GM19467 (cell line): ENCODE data around the gene DNAH6.

ENCODE experiments used
- ATAC-seq: cut with Tn5 transposase; IDR thresholded peaks from one replicate; pipeline ENCODE4 v1.9.1; 2021; ENCODE audit warnings: mild to moderate bottlenecking, moderate library complexity; ENCODE audit not compliant: unreplicated experiment

The DNAH6 gene

GRCh38 chr2:84788498-84788897 is 272.2 kb downstream of the DNAH6 start:
- ATAC-seq, result no peak

GRCh38 chr2:84792856-84793522 is 276.7 kb downstream of the DNAH6 start:
- no peak for ATAC-seq

- ATAC-seq, result no peak
Measured at GRCh38 chr2:84793641-84794040, 277.3 kb downstream of the DNAH6 start.

DNA sequence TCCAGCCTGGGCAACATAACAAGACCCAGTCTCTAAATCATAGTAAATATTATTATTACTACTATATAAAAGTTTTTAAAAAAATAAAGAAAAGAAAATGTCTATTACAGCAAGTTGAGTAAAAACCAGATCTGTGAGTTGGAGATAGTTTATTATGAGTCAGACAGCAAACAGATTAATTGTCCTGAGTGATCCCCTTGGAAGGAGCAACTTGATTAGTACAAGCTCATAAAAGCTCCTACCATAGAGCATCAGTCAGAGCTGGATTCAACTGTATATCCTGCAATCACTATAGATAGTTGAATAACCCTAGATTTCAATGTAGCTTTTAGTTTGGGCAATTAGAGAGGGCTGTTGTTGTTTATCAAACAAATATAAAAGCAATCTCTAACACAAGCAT is 280.5 kb downstream of the DNAH6 start:
- ATAC-seq, result no peak

DNA sequence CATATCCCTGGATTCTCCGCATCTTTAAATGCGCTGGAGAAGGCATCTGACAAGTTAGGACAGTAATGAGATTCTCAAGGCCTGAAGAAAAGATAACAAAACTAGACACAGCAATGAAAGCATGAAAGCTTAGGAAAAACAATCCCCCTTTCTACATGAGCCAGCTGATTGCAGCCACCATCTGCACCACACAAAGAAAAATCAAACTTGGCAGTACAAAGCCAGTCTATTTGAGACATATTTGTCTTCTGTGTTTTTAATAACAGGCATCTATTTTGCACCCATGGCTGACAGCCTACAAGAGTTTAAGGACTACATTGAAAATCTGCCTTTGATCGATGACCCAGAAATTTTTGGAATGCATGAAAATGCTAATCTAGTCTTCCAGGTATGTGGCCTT is 281.0 kb downstream of the DNAH6 start:
- no peak for ATAC-seq

- peak; percentile 14 for ATAC-seq
Measured at GRCh38 chr2:84799772-84800171, 283.5 kb downstream of the DNAH6 start.

GRCh38 chr2:84800194-84800805 is 284.0 kb downstream of the DNAH6 start:
- peak; percentile 74 for ATAC-seq

DNA sequence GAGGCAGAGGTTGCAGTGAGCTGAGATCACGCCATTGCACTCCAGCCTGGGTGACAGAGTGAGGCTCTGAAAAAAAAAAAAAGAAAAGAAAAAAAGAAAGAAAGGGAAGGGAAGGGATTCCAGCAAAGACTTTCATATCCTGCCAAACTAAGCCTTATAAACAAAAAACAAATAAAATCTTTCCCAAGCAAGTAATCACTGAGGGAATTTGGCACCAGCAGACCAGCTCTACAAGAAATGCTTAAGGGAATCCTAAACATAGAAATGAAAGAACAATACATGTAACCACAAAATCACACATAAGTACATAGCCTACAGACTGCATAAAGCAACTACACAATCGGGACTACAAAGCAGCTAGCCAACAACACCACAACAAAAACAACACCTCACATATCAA is 285.5 kb downstream of the DNAH6 start:
- no peak for ATAC-seq

DNA sequence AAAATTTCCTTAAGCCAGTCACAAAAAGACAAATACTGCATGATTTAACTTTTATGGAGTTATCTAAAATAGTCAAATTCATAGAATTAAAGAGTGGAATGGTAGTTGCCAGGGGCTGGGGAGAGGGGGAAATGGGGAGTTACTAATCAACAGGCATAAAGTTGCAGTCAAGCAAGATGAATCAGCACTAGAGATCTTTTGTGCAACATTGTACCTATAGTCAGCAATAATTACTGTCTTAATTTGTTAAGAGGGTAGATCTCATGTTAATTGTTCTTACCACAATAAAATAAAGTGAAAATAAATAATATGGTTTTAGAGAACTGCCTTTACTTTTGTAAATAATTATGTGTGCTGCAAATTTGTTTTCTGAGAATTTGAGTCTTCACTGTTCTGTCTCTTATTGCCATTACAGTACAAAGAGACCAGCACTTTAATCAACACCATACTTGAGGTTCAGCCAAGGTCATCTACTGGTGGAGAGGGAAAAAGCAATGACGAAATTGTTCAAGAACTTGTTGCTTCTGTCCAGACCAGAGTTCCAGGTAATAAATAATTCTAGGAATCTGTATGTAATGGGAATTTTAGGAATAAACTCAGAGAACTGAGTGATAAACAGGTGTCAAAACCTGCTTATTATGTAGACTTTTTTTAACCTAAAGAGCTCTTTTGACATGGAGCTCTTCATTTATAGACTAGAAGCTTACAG is 289.1 kb downstream of the DNAH6 start:
- no peak for ATAC-seq

DNA sequence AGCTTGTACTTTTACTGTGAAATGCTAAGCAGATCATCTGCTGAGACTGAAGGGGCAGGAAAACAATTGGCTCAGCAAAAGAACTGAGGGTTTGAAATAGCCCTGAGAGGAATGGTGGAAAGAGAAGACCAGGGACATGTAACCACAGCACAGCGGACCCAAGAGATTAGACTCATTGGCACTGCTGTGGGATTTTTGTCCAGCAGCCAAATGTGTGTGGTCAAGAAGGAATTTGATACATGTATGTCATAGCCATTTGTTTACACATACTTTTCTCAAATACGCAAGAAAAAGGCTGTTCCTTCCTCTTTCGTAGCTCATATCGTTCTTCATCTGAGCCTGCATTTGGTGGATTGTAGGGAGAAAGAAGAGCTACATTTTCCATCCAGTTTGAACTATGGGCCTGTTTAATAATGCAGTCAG is 290.8 kb downstream of the DNAH6 start:
- no peak for ATAC-seq

- ATAC-seq, result no peak
Measured at GRCh38 chr2:84808279-84808678, 292.0 kb downstream of the DNAH6 start.

DNA sequence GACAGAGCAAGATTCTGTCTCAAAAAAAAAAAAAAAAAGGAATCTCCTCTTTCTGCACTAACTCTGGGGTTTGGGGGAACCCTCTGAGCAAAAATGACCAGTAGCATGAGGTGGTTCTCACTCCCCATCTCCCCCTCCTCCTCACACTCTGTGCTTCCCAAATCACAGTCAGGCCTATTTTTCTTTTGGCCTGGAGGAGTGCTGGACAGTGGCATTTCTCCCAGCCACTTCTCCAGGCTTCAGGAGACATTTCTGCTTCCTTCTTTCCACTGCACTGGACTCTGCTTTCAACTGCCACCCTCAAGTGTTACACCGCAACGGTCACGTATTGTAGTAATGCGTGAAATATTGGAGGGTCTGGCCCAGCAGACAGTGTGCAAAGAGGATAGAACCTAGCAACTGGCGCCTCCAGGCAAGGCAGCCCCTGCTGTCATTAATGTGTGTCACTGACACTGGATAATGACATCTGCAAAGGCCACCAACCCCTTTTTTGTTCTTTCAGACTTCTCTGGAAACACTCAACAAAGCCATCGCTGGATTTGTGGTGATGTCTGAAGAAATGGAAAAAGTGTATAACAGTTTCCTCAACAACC is 295.6 kb downstream of the DNAH6 start:
- ATAC-seq, result no peak

DNA sequence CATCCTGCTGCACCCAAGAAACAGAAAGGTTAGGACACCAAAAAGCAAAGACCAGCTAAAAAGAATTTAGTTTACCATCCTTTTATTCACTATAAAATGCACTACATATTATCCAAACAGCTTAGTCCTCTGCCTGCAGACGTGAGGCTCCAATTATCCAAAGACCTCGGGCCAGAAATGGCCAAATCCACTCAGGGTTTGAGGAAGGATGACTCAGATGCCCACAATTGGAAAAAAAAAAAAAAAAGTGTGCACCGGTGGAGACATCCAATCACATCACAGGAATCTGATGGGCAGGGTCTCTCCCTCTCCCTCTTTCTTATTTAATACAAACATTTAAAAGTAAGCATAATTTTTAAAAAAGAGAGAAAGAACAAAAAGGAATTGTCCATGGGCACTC is 298.8 kb downstream of the DNAH6 start:
- ATAC-seq, result no peak

DNA sequence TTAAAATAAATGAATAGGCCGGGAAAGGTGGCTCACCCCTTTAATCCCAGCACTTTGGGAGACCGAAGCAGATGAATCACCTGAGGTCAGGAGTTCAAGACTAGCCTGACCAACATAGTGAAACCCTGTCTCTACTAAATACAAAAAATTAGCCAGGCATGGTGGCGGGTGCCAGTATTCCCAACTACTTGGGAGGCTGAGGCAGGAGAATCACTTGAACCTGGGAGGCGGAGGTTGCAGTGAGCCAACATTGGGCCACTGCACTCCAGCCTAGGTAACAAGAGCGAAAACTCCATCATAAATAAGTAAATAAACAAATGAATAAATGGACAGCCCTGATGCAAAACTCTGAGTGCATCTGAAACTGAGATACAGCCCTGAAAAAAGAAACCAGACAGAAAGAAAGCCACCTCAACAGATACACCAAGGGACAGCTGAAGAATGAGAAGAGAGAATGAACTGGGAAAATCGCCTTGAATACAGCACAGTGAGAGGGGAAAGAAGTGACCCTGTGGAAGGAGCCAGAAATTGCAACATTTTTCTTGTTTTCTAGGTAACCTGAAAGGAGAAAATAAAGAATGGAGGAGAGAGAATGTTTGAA is 300.2 kb downstream of the DNAH6 start:
- peak; percentile 70 for ATAC-seq

DNA sequence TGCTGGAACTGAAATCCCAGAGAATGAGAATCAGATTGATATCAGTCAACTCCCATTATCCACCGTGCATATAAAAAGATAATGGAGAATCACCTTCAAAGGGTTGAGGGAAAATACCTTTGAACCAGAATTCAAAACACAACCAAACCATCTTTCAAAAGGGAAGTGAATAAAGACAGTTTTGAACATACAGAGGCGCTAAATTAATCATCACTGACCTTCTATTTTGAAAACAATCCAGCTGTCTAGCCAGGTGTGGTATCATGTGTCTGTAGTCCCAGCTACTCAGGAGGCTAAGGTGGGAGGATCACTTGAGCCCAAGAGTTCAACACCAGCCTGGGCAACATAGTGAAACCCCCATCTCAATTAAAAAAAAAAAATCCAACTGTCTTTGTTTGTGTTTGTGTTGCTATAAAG is 300.9 kb downstream of the DNAH6 start:
- ATAC-seq, result peak; percentile 83

DNA sequence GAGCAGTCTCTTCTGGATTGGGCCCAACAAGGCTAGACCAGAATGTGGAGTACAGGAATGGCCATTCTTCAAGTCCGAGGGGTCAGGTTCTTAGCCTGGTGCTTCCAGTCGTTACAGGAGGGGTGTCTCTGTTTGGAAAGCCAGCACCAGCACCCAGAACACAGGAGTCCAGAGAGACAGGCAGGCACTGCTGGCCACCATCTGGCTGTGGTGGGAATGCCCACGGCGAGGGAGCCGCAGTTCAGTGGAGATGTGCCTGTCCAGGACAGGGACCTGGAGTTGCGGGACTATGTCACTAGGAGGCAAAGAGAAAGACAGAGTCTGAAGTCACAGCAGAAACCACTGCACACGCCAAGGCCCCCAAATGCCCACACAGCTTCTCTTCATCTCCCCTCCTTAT is 305.5 kb downstream of the DNAH6 start:
- no peak for ATAC-seq

DNA sequence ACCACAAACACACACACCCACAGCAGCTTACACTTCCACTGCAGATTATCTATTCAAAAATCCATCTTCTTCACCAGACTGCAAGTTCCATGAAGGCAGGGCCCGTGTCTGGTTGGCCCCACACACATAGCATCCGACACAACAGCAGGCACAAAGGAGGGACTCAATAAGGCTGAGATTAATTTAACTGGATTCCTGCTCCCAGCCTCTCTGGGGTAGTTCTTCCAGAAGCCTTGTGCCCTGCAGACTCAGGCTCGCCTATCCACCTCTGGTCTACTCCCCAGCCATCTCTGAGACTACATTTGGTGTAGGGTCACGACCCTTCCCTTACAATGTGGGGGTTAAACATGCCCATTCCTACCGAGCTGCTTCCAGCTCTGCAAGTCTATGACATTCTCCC is 306.9 kb downstream of the DNAH6 start:
- no peak for ATAC-seq

DNA sequence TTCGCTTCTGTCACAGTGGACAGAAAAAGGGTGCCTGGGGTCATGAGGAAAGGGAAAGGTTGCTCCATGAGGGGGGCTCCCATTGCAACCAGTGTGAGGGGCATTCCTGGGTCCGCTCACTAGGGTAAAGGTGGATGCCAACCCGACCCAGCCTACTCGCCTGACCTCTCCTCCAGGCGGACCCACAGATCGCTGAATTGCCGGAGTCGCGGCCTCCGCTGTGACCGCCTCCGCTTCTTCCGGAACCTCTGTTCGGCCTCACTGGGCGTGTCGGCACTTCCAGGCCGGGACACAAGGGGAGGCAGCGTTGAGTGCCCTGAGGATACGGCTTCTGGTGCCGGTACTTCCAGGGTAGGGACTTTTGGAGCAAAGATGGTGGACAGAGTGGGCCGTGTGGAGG is 307.5 kb downstream of the DNAH6 start:
- no peak for ATAC-seq

DNA sequence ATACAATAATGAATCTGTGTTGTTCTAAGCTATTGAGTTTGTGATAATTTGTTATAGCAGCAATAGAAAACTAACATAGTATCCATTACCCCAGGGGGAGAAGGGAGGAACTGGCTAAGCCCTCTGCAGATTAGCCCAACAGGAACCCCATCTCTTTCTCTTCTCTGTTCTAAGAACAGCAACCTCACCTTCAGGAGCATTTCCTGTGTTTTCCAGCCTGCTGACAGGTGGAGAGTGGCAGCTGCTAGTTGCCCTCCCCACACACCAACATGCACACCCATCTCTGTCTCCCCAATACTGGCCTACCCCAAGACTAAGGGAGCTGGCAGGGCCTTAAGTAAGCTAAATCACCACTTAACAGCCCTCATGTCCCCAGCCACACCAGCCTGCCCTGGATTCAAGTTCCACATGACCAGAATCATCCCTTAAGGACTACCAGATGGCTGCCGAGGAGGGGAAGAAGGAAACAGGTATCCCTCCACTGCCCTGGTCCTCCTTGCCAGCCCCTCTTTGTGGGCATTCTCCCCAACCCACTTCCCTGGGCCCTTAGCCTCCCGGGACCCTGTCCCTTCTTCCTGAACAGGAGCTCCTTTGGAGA is 311.8 kb downstream of the DNAH6 start:
- no peak for ATAC-seq

DNA sequence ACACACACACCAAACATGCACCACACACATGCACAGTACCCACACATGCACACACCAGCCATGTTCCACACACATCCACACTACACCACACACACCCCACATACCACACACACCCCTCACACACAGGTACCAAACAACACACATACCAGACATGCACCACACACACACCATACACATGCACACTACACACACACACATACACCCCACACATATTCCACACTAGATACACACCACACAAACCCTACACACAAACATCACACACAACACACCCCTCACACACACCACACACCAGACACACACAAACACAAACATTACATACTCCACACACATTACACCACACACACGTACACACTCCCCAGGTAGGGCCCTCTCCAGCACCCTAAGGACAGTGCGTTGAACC is 313.4 kb downstream of the DNAH6 start:
- no peak for ATAC-seq

DNA sequence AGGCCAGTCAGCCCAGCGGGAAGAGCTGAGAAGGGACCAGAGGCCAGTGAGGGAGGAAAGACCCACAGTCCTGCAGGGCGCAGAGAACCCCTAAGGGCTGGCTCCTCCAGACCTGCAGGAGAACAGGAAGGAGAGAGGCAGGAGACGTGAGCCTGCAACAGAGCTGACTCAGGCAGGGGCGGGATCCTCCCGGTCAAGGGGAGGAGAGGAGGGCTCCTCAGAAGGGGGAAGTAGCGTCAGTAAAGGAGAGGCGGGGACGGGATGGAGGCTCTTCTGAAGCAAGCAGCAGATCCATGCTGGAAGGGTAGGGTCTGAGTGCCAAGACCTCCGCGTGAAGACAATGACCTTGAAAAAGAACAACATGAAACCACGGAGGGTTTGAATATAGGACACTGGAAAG is 313.8 kb downstream of the DNAH6 start:
- no peak for ATAC-seq
